T-helper 1 cell treated with Interleukin-12 subunit alpha and Interleukin-12 subunit beta and Interleukin-4 antibody, amounts not matched to agents 30 μg/mL and 1 μg/mL, for 36 hours (primary cell): ENCODE results near the gene PFDN2.
A peak's percentile ranks its signal among the peaks of the same experiment; 100 is the strongest.
"Not testable (repeated sequence)": the region's sequence is repeated elsewhere in the genome, so short reads cannot be mapped to it uniquely, and the experiment has no call there.

Experiments used
- H3K27ac Mint-ChIP-seq: one replicate; pipeline ENCODE4 v1.8.0; 2021; ENCODE audit warnings: mild to moderate bottlenecking, mixed read lengths
- H3K27me3 Mint-ChIP-seq: one replicate; pipeline ENCODE4 v1.8.0; 2021; ENCODE audit warnings: low read depth, mixed read lengths
- H3K36me3 Mint-ChIP-seq: one replicate; pipeline ENCODE4 v1.8.0; 2021; ENCODE audit warnings: low read depth, mixed read lengths
- H3K4me1 Mint-ChIP-seq: one replicate; pipeline ENCODE4 v1.8.0; 2021; ENCODE audit warnings: low read depth, mixed read lengths
- H3K4me3 Mint-ChIP-seq: one replicate; pipeline ENCODE4 v1.8.0; 2021; ENCODE audit warnings: mild to moderate bottlenecking, moderate library complexity, mixed read lengths
- H3K9me3 Mint-ChIP-seq: one replicate; pipeline ENCODE4 v1.8.0; 2021; ENCODE audit warnings: mixed read lengths

PFDN2 gene

GRCh38 chr1:161127649-161128048, 9.8 kb upstream of the PFDN2 start:
- H3K36me3 Mint-ChIP-seq = peaks cover 41% of the 10 kb centered on the region
- H3K27me3 Mint-ChIP-seq = no peaks in the 10 kb centered on the region
- no peak overlapping the region for H3K27ac Mint-ChIP-seq
- H3K9me3 Mint-ChIP-seq = no peaks in the 10 kb centered on the region
- peaks cover 42% of the 10 kb centered on the region for H3K4me1 Mint-ChIP-seq
- no peak overlapping the region for H3K4me3 Mint-ChIP-seq

GRCh38 chr1:161122967-161123366, 5.1 kb upstream of the PFDN2 start:
- Mint-ChIP-seq H3K27me3 (no peaks in the 10 kb centered on the region), H3K4me3 (no peak overlapping the region), H3K36me3 (peaks cover 51% of the 10 kb centered on the region), H3K27ac (no peak overlapping the region), H3K4me1 (peaks cover 34% of the 10 kb centered on the region), H3K9me3 (no peaks in the 10 kb centered on the region)

DNA sequence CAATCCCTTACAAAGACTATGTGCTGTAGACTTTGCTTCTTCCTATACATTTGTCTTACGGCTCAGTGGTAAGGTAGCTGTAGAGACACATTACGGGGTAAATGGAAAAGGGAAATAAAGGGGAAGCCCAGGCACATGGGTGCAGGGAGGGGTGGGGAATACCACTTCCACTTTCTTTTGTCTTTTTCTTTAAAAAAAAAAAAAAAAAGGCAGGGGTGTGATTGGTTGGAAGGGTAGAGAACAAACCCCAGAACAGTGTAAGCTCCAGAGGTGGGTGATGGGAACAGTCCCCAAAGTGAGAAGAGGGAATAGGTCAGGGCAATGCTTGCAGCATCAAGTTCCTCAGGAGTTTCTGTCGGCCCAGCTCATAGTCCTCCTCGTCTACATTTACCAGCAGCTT, 4.0 kb upstream of the PFDN2 start:
- peaks cover 47% of the 10 kb centered on the region for H3K36me3 Mint-ChIP-seq
- no peak overlapping the region for H3K4me3 Mint-ChIP-seq
- H3K9me3 Mint-ChIP-seq = no peaks in the 10 kb centered on the region
- no peaks in the 10 kb centered on the region for H3K27me3 Mint-ChIP-seq
- peaks cover 30% of the 10 kb centered on the region for H3K4me1 Mint-ChIP-seq
- H3K27ac Mint-ChIP-seq = no peak overlapping the region

DNA sequence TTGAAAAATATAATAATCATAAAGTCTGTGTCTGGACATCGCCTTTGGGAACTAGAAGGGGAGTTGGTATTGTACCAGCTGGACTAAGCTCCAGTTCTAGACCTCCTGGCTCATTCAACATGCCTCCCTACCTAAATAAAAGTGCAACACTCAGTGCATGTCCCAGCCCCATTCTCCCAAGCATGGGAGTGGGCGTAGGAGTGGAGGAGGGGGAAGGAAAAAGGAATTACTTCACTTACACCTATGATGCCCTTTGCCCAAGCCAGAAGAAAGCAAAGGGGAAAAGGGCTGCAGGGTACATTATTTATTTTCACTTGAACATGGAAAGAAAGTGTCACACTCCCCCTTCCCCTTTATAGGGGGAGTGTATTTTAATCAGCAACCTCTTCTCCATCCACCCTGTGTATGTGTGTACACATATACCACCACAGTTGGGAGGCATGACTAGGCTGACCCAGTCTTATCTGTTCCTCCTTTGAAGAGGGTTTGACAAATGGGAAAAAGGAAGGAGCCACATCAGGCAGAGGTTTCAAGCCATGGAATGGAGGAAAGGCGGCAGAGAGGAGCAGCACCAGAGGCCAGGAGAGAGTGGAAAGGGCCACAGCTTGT, 3.3 kb upstream of the PFDN2 start:
- peaks cover 31% of the 10 kb centered on the region for H3K4me1 Mint-ChIP-seq
- H3K27me3 Mint-ChIP-seq = no peaks in the 10 kb centered on the region
- no peaks in the 10 kb centered on the region for H3K9me3 Mint-ChIP-seq
- H3K36me3 Mint-ChIP-seq = peaks cover 43% of the 10 kb centered on the region
- H3K27ac Mint-ChIP-seq = no peak overlapping the region
- H3K4me3 Mint-ChIP-seq = no peak overlapping the region

GRCh38 chr1:161119092-161119903, 1.5 kb upstream of the PFDN2 start:
- H3K4me1 Mint-ChIP-seq = peaks cover 38% of the 10 kb centered on the region
- peak overlapping the region; percentile 98 for H3K27ac Mint-ChIP-seq
- no peaks in the 10 kb centered on the region for H3K9me3 Mint-ChIP-seq
- peak overlapping the region; percentile 91 for H3K4me3 Mint-ChIP-seq
- no peaks in the 10 kb centered on the region for H3K27me3 Mint-ChIP-seq
- peaks cover 37% of the 10 kb centered on the region for H3K36me3 Mint-ChIP-seq

- peaks cover 17% of the 10 kb centered on the region for H3K36me3 Mint-ChIP-seq
- H3K4me3 Mint-ChIP-seq = peak overlapping the region; percentile 26
- peak overlapping the region; percentile 73 for H3K27ac Mint-ChIP-seq
- peaks cover 56% of the 10 kb centered on the region for H3K4me1 Mint-ChIP-seq
- H3K9me3 Mint-ChIP-seq, H3K27me3 Mint-ChIP-seq: not testable (repeated sequence)
Measured at GRCh38 chr1:161115961-161116360, 1.9 kb downstream of the PFDN2 start.

- Mint-ChIP-seq H3K9me3 (no peaks in the 10 kb centered on the region), H3K36me3 (peaks cover 14% of the 10 kb centered on the region), H3K27ac (peak overlapping the region; percentile 73), H3K27me3 (no peaks in the 10 kb centered on the region), H3K4me3 (peak overlapping the region; percentile 52), H3K4me1 (peaks cover 54% of the 10 kb centered on the region)
Measured at GRCh38 chr1:161115132-161115711, 2.6 kb downstream of the PFDN2 start.

DNA sequence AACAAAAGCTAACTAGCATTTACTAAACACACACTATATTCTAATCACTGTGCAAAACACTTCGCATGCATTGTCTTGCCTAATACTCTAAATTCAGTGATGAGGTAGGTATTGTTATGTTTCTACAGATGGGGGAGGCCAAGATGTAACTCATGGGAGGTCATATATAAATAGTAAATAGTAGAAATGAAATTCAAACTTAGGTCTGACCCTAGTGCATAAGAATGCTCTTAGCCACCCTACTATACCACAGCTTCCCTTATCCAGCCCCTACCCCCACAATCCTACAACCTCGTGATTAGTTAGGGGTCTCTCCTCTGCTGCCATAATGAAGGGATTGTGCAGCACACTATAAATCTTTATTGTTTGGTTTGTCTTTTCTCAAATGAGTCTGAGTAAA, 3.3 kb downstream of the PFDN2 start:
- Mint-ChIP-seq H3K27ac (no peak overlapping the region), H3K36me3 (peaks cover 10% of the 10 kb centered on the region), H3K4me1 (peaks cover 49% of the 10 kb centered on the region), H3K9me3 (no peaks in the 10 kb centered on the region), H3K27me3 (no peaks in the 10 kb centered on the region), H3K4me3 (no peak overlapping the region)

DNA sequence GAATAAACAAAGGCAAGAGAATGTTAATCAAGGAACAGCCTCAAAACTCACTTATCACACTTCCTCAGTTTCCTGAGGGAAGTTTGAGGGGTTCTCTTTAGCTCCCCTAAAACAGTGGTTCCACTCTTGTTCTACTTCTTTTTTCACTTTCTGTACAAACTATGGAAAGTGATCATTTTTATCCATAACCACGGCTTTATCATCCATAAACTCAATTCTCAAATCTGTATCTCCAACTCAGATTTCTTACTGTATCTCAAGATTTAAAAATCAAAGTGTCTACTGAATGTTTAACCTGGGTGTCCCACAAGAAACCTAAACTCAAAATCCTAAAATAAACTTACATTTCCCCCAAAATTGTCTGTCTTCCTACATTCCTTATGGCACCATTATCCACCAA, 3.9 kb downstream of the PFDN2 start:
- Mint-ChIP-seq H3K4me1 (peaks cover 45% of the 10 kb centered on the region), H3K27me3 (no peaks in the 10 kb centered on the region), H3K36me3 (peaks cover 12% of the 10 kb centered on the region), H3K9me3 (no peaks in the 10 kb centered on the region), H3K27ac (no peak overlapping the region), H3K4me3 (no peak overlapping the region)

DNA sequence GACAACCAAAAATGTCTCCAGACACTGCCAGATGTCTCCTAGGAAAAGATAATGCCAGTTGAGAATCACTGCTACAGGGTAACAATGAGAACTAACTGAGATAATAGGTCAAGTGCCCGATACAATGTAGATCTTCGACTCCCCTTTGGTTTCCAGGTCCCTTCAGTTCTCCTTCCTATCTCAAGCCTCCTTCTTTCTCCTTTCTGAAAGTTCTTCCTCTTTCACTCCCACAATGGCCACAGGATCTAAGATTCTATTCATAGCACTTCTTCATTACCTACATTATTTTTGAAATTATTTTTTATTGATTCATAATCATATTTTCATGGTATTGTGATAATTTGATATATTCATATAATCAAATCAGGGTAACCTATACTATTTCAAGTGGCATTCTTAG, 6.3 kb downstream of the PFDN2 start:
- no peak overlapping the region for H3K4me3 Mint-ChIP-seq
- no peaks in the 10 kb centered on the region for H3K9me3 Mint-ChIP-seq
- peaks cover 39% of the 10 kb centered on the region for H3K4me1 Mint-ChIP-seq
- H3K27ac Mint-ChIP-seq = no peak overlapping the region
- H3K27me3 Mint-ChIP-seq = no peaks in the 10 kb centered on the region
- peaks cover 9% of the 10 kb centered on the region for H3K36me3 Mint-ChIP-seq

GRCh38 chr1:161111117-161111516, 6.7 kb downstream of the PFDN2 start:
- H3K27me3 Mint-ChIP-seq = no peaks in the 10 kb centered on the region
- no peaks in the 10 kb centered on the region for H3K9me3 Mint-ChIP-seq
- H3K27ac Mint-ChIP-seq = no peak overlapping the region
- H3K4me1 Mint-ChIP-seq = peaks cover 38% of the 10 kb centered on the region
- no peak overlapping the region for H3K4me3 Mint-ChIP-seq
- peaks cover 13% of the 10 kb centered on the region for H3K36me3 Mint-ChIP-seq

GRCh38 chr1:161106431-161106830, 11.4 kb downstream of the PFDN2 start:
- Mint-ChIP-seq H3K27me3 (no peaks in the 10 kb centered on the region), H3K27ac (no peak overlapping the region), H3K4me3 (no peak overlapping the region), H3K36me3 (peaks cover 23% of the 10 kb centered on the region), H3K4me1 (peaks cover 11% of the 10 kb centered on the region), H3K9me3 (no peaks in the 10 kb centered on the region)

DNA sequence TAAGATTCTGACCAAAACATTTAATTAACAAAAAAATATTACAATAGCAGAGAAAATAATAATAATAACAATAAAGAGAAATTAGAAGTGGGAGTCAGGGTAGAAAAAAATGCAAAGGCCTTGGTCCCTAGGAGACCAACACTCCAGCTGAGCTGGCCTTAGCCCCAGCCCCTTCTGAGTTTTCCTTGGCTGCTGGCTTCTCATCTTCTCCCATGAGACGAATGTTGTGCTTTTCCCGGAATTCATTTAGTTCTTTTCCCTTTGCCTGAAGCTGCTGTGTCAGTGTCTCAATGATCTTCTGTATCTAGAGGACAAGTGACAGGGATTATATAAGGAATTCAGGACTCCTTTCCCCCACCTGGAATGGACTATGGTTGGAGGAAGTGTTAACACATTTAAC, 17.3 kb downstream of the PFDN2 start:
- Mint-ChIP-seq H3K4me1 (peaks cover 24% of the 10 kb centered on the region), H3K27ac (no peak overlapping the region)

GRCh38 chr1:161099090-161099802, 18.6 kb downstream of the PFDN2 start:
- peaks cover 12% of the 10 kb centered on the region for H3K27me3 Mint-ChIP-seq
- H3K4me1 Mint-ChIP-seq = peaks cover 30% of the 10 kb centered on the region
- H3K36me3 Mint-ChIP-seq = peaks cover 17% of the 10 kb centered on the region
- H3K27ac Mint-ChIP-seq = no peak overlapping the region
- H3K9me3 Mint-ChIP-seq = no peaks in the 10 kb centered on the region
- peak overlapping the region; percentile 70 for H3K4me3 Mint-ChIP-seq

More for the DNA sequence above, 17.3 kb downstream of the PFDN2 start:
- peaks cover 20% of the 10 kb centered on the region for H3K36me3 Mint-ChIP-seq
- H3K27me3 Mint-ChIP-seq = peaks cover 7% of the 10 kb centered on the region
- H3K4me3 Mint-ChIP-seq = no peak overlapping the region
- no peaks in the 10 kb centered on the region for H3K9me3 Mint-ChIP-seq
